Occipital lobe (tissue), 2 donors: ENCODE measurements around the gene LSAMP. TPM values are rescaled to one million over a fixed set of nuclear protein-coding genes. Genes with fewer than 3 reads are reported as not detected.

Experiments
- DNase-seq: peaks from one replicate; lab custom pipeline; 2025; lab: John Stamatoyannopoulos, UW
- total RNA-seq: library from RNA; depleted of rRNA; stranded (reverse); fragments of >200 nt; gene quantifications from one replicate; pipeline ENCODE4 v1.2.3, GENCODE V29; 2014

The LSAMP gene
- total RNA-seq, 1 donor from 2014 or later: 47.3 TPM

DNA sequence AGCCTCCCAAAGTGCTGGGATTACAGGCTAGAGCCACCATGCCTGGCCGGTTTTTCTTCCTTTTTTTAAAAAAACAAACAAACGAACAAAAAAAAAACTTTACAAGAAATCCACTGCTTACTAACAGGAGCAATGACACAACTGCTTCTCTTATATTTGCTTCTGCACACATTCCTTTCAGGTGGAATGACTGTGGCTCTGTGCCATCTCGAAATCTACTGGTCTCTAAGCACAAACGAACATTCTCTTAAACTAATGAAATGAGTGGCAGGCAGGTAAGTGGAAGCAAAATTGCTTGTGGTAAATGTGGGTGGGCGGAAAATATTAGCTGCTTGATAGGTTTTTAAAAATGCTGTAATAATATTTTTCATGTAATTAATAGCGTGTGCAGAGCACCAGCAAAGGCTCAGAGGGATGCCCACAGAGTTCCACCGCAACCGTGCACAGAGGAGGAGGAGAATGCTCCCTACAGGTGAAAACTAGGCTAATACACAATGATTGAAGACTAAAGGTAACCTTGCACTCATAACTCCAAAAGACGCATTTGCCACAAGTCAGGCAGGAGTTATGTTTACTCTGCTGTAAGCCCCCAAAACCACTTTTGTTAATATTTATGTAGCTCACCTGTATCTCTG is 77.4 kb downstream of the LSAMP start:
- no peak for DNase-seq

- DNase-seq: no peak
Measured at GRCh38 chr3:116356056-116356455, 89.2 kb downstream of the LSAMP start.

- DNase-seq: no peak
Measured at GRCh38 chr3:116354382-116354781, 90.9 kb downstream of the LSAMP start.

DNA sequence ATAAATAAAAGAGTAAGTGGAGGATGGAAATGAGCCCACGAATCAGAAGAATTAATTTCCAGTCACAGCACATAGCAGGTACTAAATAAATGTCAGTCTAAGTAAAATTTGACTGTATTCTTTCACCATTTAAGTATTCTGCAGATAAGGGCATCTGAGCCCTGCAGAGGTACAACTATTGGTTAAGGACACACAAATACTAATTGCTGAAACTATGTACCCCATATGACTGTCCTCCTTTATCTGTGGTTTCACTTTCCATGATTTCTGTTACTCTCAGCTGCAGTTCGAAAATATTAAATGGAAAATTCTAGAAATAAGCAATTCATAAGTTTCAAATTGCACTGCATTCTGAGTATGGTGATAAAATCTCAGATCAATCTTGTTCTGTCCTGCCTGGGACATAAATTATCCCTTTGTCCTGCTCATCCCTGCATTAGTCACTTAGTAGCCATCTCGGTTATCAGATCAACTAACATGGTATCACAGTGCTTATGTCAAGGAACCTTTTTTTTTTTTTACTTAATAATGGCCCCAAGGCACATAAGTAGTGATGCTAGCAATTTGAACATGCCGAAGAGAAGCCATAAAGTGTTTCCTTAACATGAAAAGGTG is 95.1 kb downstream of the LSAMP start:
- DNase-seq: no peak

- no peak for DNase-seq
Measured at GRCh38 chr3:116348216-116348615, 97.1 kb downstream of the LSAMP start.

DNA sequence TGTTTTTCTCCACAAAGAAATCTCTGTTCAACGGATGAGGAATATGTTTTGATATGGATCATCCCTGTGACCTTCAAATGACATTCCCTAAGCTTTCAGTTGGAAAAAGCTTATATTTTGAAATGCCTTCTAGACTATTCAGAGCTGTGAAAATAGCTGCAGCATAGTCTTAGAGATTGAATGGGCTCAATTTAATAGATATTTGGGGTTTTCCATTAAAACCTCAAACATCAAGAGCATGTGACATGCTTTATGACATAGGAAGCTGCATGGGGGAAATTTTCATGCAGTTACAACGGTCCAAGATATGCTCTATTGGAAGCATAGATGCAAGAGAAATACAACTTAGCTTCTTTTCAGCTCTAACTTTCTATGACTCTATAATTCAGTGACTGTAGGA is 102.8 kb downstream of the LSAMP start:
- no peak for DNase-seq

DNA sequence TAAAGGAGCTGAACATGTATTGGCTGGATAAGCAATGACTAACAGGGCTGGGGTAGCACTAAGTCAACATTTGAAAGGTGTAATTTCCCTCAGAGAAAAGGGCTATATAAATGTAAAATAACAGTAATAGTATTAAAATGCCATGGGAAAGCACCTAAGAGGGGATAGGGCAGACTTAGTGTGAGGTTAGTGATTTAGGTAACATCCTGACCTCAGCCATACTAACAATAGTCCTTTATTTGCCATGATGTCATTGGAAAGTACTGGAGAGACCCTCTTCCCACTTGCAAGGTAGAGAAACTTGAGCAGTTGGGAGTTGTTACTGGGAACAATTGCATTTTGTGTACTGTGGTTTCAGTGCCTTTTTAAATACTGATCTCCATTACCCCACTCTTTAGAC is 103.4 kb downstream of the LSAMP start:
- DNase-seq: no peak

DNA sequence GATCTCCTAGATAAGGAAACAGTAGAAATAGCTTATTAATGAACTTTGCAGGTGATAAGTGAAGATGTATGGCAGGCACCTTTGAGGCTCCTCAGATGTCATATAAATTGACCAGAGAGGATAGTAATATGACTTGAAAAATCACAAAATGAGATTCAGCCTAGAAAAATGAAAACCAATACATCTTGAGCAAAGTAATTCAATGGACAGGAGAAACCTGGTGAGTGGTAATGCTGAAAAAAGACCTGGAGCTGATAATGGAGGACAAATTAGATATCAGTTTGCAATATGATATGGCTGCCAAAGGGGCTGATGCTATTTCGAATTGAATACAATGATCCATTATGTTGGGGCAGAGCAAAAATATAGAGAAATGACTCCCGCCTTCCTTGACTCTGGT is 103.9 kb downstream of the LSAMP start:
- DNase-seq: no peak

DNA sequence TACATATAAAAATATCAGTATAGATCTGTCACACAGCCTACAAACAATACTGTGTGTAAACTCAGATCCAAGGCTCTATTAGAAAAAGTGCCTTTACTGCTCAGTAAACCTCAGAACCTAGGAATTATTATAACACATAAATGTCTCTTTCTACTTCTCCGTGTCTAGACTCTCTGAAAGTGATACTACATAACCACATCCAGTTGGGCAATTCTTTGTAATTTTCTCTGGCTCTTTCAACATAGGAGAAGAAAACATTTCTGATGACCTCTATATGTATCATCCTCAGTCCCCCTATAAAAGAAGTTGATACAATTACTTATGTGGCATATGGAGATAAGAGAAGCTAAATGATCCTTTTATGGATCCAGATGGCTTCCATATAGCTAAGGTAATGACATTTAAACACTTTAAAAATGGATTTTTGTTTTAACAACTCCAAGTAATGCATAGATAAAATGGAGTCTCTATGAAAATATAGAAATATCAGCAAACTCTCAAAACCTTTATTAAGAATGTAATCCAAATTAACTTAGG is 104.5 kb downstream of the LSAMP start:
- DNase-seq: no peak

GRCh38 chr3:116339441-116340028 is 105.8 kb downstream of the LSAMP start:
- no peak for DNase-seq

GRCh38 chr3:116338713-116339112 is 106.6 kb downstream of the LSAMP start:
- DNase-seq: no peak

- no peak for DNase-seq
Measured at GRCh38 chr3:116337229-116337628, 108.1 kb downstream of the LSAMP start.

DNA sequence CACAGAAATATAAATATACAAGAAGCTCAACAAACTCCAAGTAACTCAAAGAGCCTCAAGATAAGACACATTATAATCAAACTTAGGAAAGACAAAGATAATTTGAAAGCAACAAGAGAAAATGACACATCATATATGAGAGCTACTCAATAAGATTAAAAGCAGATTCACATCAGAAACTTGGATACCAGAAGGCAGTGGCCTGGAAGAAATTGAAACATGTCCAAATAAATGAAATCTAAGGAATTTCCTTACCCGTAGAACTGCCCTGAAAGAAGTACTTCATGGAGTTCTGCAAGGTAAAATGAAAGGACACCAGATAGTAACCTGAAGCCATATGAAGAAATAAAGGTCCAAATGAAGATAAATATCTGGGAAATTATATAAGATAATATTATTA is 113.9 kb downstream of the LSAMP start:
- DNase-seq: no peak

GRCh38 chr3:116322750-116323375 is 122.4 kb downstream of the LSAMP start:
- DNase-seq: no peak

- DNase-seq: no peak
Measured at GRCh38 chr3:116318370-116318769, 126.9 kb downstream of the LSAMP start.

DNA sequence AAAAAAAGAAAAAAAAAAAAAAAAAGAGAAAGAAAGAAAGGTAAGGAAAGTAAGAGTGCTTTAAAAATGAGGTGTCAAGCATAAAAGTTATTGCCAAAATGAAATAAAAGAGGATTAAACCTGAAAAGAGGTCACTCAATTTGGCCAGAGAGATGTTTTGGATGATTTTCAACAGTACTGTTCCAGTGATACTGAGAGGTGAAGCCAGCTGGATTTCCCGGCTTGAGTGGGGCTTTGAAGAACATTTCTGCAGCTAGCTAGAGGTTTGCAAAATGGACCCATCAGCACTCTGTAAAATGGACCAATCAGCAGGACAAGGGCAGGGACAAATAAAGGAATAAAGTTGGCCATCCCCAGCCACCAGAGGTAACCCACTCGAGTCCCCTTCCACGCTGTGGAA is 128.5 kb downstream of the LSAMP start:
- DNase-seq: no peak

GRCh38 chr3:116314476-116314875 is 130.8 kb downstream of the LSAMP start:
- DNase-seq: no peak

GRCh38 chr3:116306720-116307119 is 138.6 kb downstream of the LSAMP start:
- DNase-seq: no peak

GRCh38 chr3:116306149-116306548 is 139.1 kb downstream of the LSAMP start:
- DNase-seq: no peak

DNA sequence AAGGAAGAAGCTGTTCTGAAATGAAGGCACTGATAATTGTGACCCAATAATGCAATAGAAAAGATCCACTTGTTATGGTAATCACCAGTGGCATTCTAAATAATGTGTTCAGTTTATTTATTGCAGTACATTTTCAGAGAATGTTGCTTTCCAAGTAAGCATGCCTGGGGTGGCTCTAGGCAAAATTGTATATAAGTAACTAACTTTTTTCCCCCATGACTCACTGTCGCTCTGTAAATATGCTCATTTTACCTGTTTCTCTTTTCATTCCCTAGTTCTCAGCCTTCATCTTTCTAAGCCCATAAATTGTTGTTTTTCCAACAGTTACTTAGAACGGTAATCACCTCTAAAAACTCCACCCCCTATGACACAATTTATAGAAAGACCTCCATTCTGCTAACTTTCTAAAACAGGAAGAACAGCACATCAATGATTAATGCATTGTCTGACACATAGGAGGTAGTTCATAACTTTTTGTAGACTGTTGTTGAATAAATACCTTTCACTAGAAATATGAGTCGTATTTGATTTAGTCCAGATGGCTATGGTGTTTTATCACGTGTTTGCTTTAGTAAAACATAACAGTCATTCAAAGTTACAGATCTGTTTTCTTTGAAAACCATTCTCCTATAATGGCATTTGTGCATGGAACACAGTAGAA is 143.1 kb downstream of the LSAMP start:
- no peak for DNase-seq

DNA sequence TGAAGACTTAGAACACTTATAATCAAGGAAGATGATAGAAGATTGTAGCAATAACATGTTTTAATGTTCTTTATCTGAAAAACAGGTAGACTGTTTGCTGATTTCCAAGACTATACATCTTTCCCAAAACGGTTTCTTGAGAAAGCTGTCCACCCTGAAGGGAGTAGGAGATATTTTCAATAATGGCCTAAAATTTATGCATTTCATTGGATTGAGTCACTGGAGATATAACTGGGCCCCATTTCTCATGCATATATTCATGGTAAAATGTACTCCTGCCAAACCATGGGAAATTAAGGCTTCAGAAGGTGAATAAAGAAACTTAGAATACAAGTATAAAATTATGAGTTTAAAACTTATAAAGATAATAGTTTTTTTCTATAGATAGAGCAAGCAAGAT is 143.9 kb downstream of the LSAMP start:
- no peak for DNase-seq

DNA sequence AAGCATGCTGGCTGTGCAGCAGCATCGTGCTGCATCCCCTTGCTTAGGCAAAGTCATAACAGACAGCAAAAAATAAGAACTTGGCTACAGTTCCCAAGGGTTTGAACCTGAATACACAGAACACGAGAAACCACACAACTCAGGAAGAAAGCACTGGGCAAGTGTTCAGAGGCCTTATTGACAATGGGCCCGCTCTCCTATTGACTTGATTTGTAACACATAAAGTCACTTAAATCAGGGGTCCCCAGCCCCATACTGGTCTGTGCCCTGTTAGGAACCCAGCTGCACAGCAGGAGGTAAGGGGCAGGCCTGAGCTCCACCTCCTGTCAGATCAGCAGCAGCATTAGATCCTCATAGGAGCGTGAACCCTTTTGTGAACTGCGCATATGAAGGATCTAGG is 145.1 kb downstream of the LSAMP start:
- DNase-seq: no peak
